Measurements from ENCODE around the gene ERBB4.

Gene ERBB4

DNA sequence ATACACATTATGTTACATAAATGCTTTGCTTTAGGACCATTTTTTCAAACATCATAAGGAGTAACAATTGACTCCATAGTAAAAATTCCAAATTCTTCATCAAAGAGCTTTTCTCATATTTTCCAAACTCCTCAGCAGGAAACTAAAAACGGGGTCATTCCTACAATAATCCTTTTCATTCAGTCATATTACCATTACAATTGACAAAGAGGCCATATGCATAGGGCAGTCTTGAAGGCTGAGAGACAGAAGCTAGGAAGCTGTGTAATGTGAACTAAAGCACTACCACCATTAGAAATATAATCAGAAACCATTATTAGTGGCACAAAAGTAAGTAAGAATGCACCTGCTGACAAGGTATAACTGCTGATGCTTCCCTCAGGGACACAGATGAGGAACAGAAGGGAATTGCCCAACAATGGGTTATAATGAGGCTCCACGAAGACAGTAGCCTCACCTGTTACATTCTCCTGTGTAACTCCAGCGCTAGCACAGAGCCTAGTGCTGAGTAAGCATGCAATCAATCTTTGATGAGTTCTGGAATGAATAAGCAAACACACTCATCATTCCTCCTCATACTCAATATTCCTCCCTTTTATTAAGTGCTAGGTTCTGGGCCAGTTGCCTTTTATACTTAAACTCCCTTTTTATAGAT is 1039.9 kb downstream of the ERBB4 start:
- no peak for DNase-seq (ENCODE audit: low read depth in 2 of 2, low spot score in 1 of 2)

DNA sequence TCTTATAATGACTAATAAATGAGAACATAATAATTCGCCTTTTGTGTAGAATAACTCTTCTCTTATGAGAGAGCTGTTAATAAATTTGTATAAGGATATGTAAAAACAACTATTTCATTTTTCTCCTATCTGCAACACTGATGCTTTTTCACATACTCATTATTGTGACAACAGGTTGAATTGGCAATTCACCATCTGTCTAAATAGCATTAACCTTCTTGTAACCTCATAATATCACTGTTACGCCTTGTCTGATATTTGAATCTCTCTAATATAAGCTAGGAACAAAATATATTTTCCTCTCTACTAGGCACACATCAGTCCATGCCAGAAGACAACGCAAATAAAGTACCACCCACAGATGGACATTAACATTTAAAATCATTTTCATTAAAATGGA is 1043.3 kb downstream of the ERBB4 start:
- DNase-seq (ENCODE audit: low read depth in 2 of 2, low spot score in 1 of 2): no peak

DNA sequence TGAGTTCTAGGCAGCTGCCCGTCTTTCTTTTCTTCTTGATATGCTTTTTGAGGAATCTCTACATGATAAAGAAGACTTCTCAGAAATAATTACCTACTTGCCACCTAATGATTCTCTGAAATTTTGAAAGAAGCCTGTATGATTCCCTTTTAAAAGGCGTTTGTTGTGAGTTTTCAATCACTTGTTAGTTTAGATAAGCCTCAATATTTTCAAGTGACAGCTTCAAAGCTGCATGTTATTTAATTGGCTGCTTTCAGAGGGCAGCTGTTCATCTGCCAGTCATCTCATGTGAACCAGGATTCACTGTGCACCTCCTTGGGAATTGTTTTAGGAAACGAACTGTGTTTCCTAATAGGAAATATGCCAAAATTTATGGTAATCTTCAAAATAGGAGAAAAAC is 1044.1 kb downstream of the ERBB4 start:
- no peak for DNase-seq (ENCODE audit: low read depth in 2 of 2, low spot score in 1 of 2)

DNA sequence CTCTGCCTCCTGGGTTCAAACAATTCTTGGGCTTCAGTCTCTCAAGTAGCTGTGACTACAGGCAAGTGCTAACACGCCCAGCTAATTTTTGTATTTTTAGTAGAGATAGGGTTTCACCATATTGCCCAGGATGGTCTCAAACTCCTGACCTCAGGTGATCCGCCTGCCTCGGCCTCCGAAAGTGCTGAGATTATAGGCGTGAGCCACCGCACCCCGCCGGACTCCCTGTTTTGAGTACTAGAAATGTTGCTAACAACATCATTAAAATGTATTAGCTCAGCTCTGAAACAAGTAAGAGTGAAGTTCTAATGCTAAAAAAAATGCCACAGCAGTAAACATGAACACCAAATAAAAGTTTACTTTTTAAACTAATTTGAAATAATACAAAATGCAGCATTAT is 1044.5 kb downstream of the ERBB4 start:
- DNase-seq (ENCODE audit: low read depth in 2 of 2, low spot score in 1 of 2): no peak

GRCh38 chr2:211487733-211488132 is 1050.9 kb downstream of the ERBB4 start:
- DNase-seq (ENCODE audit: low read depth in 2 of 2, low spot score in 1 of 2): no peak

GRCh38 chr2:211479536-211480150 is 1059.0 kb downstream of the ERBB4 start:
- no peak for DNase-seq (ENCODE audit: low read depth in 2 of 2, low spot score in 1 of 2)

- DNase-seq (ENCODE audit: low read depth in 2 of 2, low spot score in 1 of 2): no peak
These were observed 1060.9 kb downstream of the ERBB4 start for GRCh38 chr2:211477537-211478275.

- DNase-seq (ENCODE audit: low read depth in 2 of 2, low spot score in 1 of 2): no peak
These were observed 1065.5 kb downstream of the ERBB4 start for GRCh38 chr2:211473116-211473515.

DNA sequence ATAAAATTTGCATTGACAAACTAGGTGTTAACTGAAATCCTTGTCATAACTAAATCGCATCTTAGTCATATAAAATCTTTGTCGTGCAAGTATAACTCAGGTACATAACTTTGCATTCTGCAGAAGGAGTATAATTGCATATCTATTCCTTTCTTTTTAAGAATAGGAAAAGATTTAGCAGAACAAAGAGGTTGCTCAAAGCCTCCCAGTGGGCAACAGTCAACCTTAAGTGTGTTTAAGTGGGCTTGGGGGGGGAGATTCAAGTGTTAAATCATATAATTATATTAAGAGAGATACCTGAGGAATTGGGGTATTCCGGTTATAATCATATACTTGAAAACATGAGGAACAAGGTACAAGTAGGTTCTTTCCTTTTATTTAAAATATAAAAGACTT is 1068.9 kb downstream of the ERBB4 start:
- DNase-seq (ENCODE audit: low read depth in 2 of 2, low spot score in 1 of 2): no peak

DNA sequence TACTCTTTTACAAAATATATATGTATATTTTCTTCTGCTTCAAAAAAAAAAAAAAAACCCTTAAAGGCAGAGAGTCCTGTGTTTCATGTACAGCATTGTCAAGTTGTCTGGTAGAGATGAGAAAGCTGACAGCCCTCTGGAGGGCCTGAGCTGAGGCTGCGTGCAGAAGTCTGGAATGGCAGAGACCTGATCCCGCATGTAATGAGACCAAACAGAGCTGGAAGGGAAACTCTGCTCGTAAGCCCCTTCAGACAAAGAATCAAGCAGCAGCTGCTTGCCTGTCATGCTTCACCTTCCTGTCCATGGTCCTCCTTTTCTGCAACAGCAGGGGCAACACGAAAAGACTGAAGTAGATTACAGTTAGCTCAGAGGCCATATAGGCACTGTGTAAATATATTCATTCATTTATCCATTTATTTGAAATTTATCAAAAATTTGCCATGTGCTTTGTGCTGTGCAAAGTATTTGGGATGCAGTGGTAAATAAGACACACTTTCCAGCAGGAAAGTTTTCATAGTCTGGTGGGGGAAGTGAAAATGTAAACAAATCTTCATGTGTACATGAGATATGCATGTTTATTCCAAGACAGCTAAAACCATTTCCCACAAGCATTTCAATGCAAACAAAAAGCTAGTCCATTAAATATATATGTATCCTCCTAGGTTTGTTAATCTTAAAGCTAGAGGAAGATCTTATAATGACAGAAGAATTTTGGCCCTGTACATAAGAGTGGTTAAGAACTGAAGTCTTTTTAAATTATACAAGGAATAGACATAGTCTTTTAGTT is 1069.5 kb downstream of the ERBB4 start:
- DNase-seq (ENCODE audit: low read depth in 2 of 2, low spot score in 1 of 2): no peak

DNA sequence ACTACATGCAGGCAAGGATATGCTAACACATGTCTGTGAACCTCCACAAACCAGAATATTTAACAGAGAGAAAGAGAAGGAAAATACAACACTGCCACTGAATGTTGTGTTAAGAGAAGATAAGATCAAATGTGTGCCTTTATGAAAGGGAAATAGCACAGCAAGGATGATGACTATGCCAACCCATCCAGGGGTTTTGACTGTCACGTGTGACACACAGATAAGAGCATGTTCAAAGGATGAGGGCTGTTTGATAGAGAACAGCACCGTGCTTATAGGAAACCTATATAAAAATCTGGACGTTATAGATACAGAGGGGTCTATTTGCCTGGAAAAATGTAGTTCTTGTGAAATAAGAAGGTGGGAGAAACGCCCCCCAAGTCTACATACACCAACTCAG is 1070.4 kb downstream of the ERBB4 start:
- no peak for DNase-seq (ENCODE audit: low read depth in 2 of 2, low spot score in 1 of 2)

- DNase-seq (ENCODE audit: low read depth in 2 of 2, low spot score in 1 of 2): no peak
These were observed 1075.2 kb downstream of the ERBB4 start for GRCh38 chr2:211463397-211463796.

DNA sequence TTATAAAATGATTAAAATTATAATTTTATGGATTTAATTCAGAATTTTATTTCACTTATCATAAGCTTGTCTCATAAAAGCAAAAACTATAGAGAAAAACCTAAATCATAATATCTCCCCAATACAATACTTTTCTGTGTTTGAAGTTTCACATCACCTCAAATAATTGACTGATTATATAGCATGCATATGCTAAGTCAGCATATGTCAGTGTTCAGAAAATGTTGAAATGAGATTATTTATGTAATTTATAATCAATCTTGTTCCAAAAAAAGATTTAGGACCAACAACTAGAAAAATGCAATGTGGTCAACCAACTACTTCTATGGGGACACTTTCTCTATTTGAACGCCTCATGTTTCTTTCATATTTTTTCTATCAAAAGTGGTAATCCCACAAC is 1079.6 kb downstream of the ERBB4 start:
- no peak for DNase-seq (ENCODE audit: low read depth in 2 of 2, low spot score in 1 of 2)

GRCh38 chr2:211457325-211457724 is 1081.3 kb downstream of the ERBB4 start:
- DNase-seq (ENCODE audit: low read depth in 2 of 2, low spot score in 1 of 2): no peak

GRCh38 chr2:211455216-211455841 is 1083.3 kb downstream of the ERBB4 start:
- no peak for DNase-seq (ENCODE audit: low read depth in 2 of 2, low spot score in 1 of 2)

DNA sequence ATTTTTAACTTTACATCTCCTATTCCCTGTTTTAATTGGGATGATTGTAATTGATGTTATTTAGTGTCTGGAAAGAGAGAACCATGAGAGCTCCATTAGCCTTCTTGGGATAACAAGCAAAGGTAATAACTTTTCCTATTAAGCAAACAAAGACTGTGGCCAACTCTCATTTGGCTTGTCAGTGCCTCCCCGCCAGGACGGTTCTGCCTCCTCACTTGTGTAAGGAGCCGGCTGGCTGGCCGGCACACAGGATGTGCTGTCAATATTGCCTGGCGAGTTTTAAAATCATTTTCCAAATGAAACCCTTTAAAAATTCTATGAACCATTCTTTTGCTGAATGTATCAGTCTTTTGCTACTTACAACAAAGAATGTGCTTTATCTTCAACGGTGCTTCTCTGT is 1083.9 kb downstream of the ERBB4 start:
- no peak for DNase-seq (ENCODE audit: low read depth in 2 of 2, low spot score in 1 of 2)

GRCh38 chr2:211453311-211453887 is 1085.2 kb downstream of the ERBB4 start:
- no peak for DNase-seq (ENCODE audit: low read depth in 2 of 2, low spot score in 1 of 2)

DNA sequence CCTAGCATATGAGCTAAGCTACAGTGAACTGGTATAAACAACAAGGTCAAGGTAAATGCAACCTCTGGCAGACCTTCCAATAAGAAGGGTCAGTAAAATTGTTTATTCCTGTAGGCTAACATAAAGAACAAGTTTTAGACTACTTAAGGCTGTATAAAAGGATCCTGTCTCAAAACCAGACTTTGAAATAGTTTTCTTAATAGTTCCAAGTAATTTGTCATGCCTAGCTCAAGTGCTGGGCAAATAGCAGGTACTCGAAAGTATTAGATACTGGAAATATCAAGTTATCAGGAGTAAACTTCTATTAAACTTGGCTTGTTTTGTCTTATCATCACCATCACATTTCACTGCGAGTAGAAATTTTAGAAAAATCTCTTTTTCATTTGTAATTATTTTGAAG is 1087.0 kb downstream of the ERBB4 start:
- no peak for DNase-seq (ENCODE audit: low read depth in 2 of 2, low spot score in 1 of 2)

DNA sequence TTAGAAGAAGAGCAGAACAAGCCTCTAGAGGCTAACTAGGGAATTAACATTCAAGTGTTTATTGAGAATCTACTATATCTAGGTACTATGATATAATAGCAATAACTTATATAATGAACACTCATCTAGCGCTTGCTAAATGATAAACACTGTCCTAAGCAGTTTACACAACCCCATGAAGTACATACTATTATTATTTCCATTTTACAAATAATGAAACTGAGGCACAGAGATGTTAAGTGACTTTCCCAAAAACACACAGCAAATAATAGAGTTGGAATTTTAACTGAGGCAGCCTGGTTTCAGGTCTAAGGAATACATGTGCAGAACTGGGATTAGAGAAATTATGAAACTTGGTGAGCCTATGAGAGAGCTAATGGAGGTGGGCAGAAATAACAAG is 1088.8 kb downstream of the ERBB4 start:
- DNase-seq (ENCODE audit: low read depth in 2 of 2, low spot score in 1 of 2): no peak

GRCh38 chr2:211447548-211447947 is 1091.1 kb downstream of the ERBB4 start:
- no peak for DNase-seq (ENCODE audit: low read depth in 2 of 2, low spot score in 1 of 2)

GRCh38 chr2:211440107-211440506 is 1098.5 kb downstream of the ERBB4 start:
- DNase-seq (ENCODE audit: low read depth in 2 of 2, low spot score in 1 of 2): no peak
